Ishikawa (cell line): ENCODE measurements around the gene TRABD2A.

ENCODE experiments used
- CEBPB ChIP-seq: IDR thresholded peaks from 2 replicates; pipeline ENCODE4 v1.6.1; 2012
- CREB1 ChIP-seq: IDR thresholded peaks from 2 replicates; pipeline ENCODE4 v1.6.1; 2012; ENCODE audit warnings: low read depth
- EGR1 ChIP-seq: IDR thresholded peaks from 2 replicates; pipeline ENCODE4 v1.6.1; 2012
- EP300 ChIP-seq: IDR thresholded peaks from 2 replicates; pipeline ENCODE4 v1.6.1; 2012; ENCODE audit warnings: borderline replicate concordance
- FOXM1 ChIP-seq: IDR thresholded peaks from 2 replicates; pipeline ENCODE4 v1.6.1; 2012; ENCODE audit warnings: low read depth, borderline replicate concordance
- NFIC ChIP-seq: IDR thresholded peaks from 2 replicates; pipeline ENCODE4 v1.6.1; 2012
- RAD21 ChIP-seq: IDR thresholded peaks from 2 replicates; pipeline ENCODE4 v1.6.1; 2012; ENCODE audit warnings: low read depth
- TAF1 ChIP-seq: IDR thresholded peaks from 2 replicates; pipeline ENCODE4 v1.6.1; 2012; ENCODE audit warnings: low read depth, mild to moderate bottlenecking
- TCF12 ChIP-seq: IDR thresholded peaks from 2 replicates; pipeline ENCODE4 v1.6.1; 2012; ENCODE audit warnings: low read depth
- TEAD4 ChIP-seq: IDR thresholded peaks from 2 replicates; pipeline ENCODE4 v1.6.1; 2012
- YY1 ChIP-seq: IDR thresholded peaks from 2 replicates; pipeline ENCODE4 v1.6.1; 2012; ENCODE audit warnings: low read depth
- ZBTB7A ChIP-seq: IDR thresholded peaks from 2 replicates; pipeline ENCODE4 v1.6.1; 2012; ENCODE audit warnings: low read depth
- TF ChIP-seq, protein P1 (sequence below): IDR thresholded peaks from 2 replicates; pipeline ENCODE4 v1.6.1; 2012; ENCODE audit warnings: low read depth, mild to moderate bottlenecking
- TF ChIP-seq, protein P2 (sequence below): IDR thresholded peaks from 2 replicates; pipeline ENCODE4 v1.6.1; 2012
- TF ChIP-seq, protein P3 (sequence below): IDR thresholded peaks from 2 replicates; pipeline ENCODE4 v1.6.1; 2012

The TRABD2A gene

DNA sequence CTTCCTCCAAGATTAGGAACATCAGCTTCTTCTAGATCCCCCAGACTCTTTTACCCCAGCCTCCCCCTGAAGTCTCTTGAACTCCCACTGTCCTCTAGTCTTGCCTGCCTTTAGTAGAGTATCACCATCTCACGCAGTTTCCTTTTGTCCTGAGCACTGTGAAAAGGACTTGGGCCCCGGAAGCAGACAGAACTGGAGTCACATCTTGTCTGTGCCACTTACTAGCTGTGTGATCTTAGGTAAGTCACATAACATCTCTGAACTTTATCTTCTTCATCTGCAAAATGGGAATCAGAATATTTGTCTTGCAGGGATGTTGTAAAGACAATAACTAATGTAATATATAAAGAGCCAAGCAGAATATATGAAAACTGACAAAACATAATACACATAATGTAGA is 8.4 kb upstream of the TRABD2A start:
- TF ChIP-seq EGR1 (no peak), CEBPB (no peak), NFIC (no peak), TCF12 (no peak), TAF1 (no peak), RAD21 (no peak), CREB1 (no peak), ZBTB7A (no peak), YY1 (no peak), FOXM1 (no peak), EP300 (no peak), TEAD4 (no peak)
- TF ChIP-seq, protein P1, sequence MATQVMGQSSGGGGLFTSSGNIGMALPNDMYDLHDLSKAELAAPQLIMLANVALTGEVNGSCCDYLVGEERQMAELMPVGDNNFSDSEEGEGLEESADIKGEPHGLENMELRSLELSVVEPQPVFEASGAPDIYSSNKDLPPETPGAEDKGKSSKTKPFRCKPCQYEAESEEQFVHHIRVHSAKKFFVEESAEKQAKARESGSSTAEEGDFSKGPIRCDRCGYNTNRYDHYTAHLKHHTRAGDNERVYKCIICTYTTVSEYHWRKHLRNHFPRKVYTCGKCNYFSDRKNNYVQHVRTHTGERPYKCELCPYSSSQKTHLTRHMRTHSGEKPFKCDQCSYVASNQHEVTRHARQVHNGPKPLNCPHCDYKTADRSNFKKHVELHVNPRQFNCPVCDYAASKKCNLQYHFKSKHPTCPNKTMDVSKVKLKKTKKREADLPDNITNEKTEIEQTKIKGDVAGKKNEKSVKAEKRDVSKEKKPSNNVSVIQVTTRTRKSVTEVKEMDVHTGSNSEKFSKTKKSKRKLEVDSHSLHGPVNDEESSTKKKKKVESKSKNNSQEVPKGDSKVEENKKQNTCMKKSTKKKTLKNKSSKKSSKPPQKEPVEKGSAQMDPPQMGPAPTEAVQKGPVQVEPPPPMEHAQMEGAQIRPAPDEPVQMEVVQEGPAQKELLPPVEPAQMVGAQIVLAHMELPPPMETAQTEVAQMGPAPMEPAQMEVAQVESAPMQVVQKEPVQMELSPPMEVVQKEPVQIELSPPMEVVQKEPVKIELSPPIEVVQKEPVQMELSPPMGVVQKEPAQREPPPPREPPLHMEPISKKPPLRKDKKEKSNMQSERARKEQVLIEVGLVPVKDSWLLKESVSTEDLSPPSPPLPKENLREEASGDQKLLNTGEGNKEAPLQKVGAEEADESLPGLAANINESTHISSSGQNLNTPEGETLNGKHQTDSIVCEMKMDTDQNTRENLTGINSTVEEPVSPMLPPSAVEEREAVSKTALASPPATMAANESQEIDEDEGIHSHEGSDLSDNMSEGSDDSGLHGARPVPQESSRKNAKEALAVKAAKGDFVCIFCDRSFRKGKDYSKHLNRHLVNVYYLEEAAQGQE, result no peak
- TF ChIP-seq, protein P2, sequence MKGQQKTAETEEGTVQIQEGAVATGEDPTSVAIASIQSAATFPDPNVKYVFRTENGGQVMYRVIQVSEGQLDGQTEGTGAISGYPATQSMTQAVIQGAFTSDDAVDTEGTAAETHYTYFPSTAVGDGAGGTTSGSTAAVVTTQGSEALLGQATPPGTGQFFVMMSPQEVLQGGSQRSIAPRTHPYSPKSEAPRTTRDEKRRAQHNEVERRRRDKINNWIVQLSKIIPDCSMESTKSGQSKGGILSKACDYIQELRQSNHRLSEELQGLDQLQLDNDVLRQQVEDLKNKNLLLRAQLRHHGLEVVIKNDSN, result no peak
- TF ChIP-seq, protein P3, sequence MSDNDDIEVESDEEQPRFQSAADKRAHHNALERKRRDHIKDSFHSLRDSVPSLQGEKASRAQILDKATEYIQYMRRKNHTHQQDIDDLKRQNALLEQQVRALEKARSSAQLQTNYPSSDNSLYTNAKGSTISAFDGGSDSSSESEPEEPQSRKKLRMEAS, result no peak

DNA sequence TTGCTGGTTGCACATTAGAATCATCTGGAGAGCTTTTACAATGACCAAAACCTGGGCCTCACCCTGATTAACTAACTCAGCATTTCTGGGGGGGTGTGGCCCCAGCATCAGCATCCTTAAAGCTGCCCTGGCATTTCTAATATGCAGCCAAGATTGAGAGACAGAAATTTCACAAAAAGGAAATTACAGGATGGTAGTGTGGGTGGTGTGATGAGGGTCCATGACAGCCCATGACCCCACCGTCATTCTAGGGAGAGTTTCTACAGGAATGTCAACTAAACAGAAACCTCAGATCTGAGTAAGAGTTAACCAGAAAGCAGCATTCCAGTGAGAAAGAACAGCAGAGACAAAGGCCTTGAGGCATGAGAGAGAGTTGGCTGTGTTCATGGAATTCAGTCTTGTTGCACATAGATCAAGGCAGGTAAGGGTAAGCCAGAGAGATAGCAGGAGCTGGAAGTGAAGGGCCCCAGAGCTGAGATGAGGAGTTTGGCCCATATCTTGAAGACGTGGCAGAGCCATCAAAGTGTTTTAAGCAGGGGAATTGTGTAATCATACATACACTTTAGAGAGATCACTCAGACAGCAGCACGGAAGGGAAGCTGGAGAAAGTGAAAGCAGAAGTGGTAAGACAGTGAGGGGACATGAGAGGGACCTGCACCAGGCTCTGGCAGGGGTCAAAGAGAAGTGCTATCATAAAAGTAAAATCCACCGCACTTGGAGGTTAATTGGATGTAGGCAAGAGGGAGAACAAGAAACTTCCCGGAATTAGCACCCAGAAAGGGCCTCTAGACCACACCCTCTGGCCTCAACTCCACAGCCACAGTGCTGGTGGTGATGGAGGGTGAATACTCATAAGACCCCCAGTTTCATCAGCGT is 7.8 kb upstream of the TRABD2A start:
- TF ChIP-seq NFIC (no peak), CEBPB (no peak), FOXM1 (no peak), TAF1 (no peak), TEAD4 (no peak), EP300 (no peak), RAD21 (no peak), TCF12 (no peak), YY1 (no peak), CREB1 (no peak), EGR1 (no peak), ZBTB7A (no peak)
- TF ChIP-seq, protein P3, result no peak
- TF ChIP-seq, protein P2, result no peak
- TF ChIP-seq, protein P1, result no peak

DNA sequence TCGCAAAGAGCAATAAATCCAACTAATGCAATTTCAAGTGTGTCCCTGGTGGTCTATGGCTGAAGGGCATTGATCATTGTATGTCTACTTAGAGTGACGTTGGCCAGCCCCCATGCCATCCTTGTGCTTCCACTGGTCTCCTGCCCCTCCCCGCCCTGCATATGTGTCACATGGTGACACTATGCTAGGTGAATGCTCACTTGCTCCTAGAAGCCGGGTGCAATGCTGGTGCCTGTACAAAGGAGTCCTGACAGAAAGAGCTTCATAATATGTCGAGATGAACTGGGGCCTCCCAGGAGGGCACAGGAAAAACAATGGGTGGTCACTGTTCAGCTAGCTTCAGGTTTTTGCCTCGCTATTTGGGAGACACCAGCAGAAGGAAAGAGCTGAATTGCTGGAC is 5.9 kb upstream of the TRABD2A start:
- TF ChIP-seq TAF1 (no peak), YY1 (no peak), CEBPB (no peak), NFIC (no peak), RAD21 (no peak), FOXM1 (no peak), ZBTB7A (no peak), TCF12 (no peak), TEAD4 (no peak), EGR1 (no peak), EP300 (no peak), CREB1 (no peak)
- TF ChIP-seq, protein P1, result no peak
- TF ChIP-seq, protein P2, result no peak
- TF ChIP-seq, protein P3, result no peak
